AG09309 (cell line): Measurements from ENCODE around the gene CD200.
"Not testable (repeated sequence)": the region's sequence is repeated elsewhere in the genome, so short reads cannot be mapped to it uniquely, and the experiment has no call there.

Experiments used
- DNase-seq: peaks from one replicate; pipeline ENCODE4 v3.0.0-alpha.2; 2010; ENCODE audit warnings: low read depth
- H3K4me3 ChIP-seq: 2 replicates; pipeline ENCODE4 v1.5.1; 2011; ENCODE audit warnings: mild to moderate bottlenecking, low read depth, low read length, moderate library complexity; ENCODE audit not compliant: control insufficient read depth
- CTCF ChIP-seq: IDR thresholded peaks from 2 replicates; pipeline ENCODE4 v1.5.1; 2011; ENCODE audit warnings: mild to moderate bottlenecking, low read depth, low read length, inconsistent platforms; ENCODE audit not compliant: insufficient read depth, control insufficient read depth; ENCODE audit errors: missing control alignments

CD200 gene

DNA sequence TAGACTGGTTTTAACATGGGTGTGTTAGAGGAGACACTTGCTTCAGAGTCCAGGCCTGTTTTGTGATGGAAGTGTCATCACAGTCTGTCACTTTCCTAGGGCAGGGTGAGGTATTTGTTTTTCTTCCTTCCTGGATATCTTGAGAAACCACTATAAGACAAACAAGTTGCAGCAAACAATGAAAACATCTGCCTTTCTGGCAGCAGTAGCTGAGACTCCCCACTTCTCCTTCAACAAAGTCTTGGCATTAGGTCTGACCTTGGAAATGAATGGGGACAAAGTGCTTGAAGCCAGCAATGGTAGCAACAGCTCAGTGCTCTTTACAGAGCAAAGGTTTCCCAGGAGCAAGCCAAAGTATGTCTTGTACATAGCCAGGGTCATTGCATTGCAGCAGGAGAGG lies 64.6 kb downstream of the CD200 start:
- no peak overlapping the region for H3K4me3 ChIP-seq
- TF ChIP-seq CTCF = no peak
- DNase-seq = no peak

GRCh38 chr3:112399064-112399463 lies 66.1 kb downstream of the CD200 start:
- no peak for DNase-seq
- no peak overlapping the region for H3K4me3 ChIP-seq
- no peak for TF ChIP-seq CTCF

GRCh38 chr3:112399554-112399953 lies 66.6 kb downstream of the CD200 start:
- not testable (repeated sequence) for DNase-seq, H3K4me3 ChIP-seq

DNA sequence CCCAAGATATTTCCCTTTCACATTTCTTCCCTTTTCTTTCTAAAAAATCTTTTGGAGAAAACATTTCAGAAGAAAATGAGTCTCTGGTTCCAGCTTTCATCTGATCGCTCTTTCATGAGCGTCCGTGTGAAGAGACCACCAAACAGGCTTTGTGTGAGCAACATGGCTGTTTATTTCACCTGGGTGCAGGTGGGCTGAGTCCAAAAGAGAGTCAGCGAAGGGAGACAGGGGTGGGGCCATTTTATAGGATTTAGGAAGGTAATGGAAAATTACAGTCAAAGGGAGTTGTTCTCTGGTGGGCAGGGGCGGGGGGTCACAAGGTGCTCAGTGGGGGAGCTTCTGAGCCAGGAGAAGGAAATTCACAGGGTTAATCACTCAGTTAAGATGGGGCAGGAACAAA lies 67.4 kb downstream of the CD200 start:
- DNase-seq, H3K4me3 ChIP-seq: not testable (repeated sequence)

DNA sequence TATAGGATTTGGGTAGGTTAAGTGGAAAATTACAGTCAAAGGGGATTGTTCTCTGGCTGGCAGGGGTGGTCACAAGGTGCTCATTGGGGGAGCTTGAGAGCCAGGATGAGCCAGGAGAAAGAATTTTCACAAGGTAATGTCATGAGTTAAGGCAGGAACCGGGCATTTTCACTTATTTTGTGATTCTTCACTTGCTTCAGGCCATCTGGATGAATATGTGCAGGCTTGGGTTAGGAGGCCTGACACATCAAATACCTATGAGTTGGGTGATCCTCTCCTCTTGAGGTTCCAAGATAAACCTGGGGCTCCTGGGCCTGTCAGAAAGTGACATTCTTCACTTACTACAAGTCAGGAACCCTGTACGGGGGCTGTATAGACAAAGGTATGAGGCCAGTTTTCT lies 68.7 kb downstream of the CD200 start:
- TF ChIP-seq CTCF = no peak
- no peak overlapping the region for H3K4me3 ChIP-seq
- no peak for DNase-seq

DNA sequence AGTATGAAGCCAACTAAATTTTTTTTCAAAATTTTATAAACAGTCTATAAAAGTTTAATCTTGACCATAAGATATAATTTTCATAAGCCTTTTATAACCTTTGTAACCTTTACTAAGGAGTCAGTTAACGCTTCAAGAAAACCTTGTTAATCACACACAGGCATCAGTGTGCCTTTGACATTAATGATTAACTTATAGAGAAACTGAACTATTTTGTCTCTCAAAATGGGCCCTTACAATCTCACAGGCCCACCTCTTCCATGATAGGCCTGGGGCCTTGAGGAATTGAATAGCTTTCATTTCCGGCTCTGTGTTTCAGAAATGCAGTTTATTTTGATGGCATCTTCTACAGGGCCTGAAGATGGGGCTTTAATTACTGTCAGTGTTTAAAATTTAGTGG lies 70.1 kb downstream of the CD200 start:
- no peak for TF ChIP-seq CTCF
- H3K4me3 ChIP-seq = no peak overlapping the region
- no peak for DNase-seq

DNA sequence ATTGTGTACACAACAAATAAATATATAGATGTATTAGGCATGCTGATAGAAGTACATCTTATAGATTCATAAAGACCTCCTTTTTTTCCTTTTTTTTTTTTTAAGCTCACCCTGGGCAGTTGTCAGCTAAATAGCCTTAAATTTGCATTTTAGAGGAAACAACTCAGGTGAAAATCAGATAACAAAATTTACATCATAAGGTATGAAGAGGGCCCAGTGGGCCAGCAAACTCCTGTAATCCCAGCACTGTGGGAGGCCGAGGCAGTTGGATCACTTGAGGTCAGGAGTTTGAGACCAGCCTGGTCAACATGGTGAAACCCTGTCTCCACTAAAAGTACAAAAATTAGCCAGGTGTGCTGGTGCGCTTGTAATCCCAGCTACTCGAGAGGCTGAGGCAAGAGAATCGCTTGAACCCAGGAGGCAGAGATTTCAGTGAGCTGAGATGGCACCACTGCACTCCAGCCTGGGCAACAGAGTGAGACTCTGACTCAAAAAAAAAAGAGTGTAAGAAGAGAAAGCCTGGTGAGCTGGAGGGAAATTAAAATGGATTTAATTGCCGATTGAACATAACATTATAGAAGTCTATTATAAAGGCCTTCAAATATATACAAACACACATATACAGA lies 72.1 kb downstream of the CD200 start:
- DNase-seq, H3K4me3 ChIP-seq: not testable (repeated sequence)

- no peak for TF ChIP-seq CTCF
- H3K4me3 ChIP-seq = no peak overlapping the region
- no peak for DNase-seq
These were observed 72.9 kb downstream of the CD200 start for GRCh38 chr3:112405845-112406244.
